GM23338 (cell line): ENCODE measurements around the gene AFAP1L1. TPM values are rescaled to one million over a fixed set of nuclear protein-coding genes. Genes with fewer than 3 reads are reported as not detected.
A peak's percentile ranks its signal among the peaks of the same experiment; 100 is the strongest.

Experiments used
- ATAC-seq: fragments of 200-7000 bp; cut with Tn5 transposase; 3 replicates; pipeline ENCODE4 v1.9.1; 2020
- DNase-seq: peaks from one replicate; pipeline ENCODE4 v3.0.0-alpha.2; 2015; ENCODE audit warnings: low spot score
- H2AFZ ChIP-seq: fragments of 200-600 bp; sonication (generic); 2 replicates; pipeline ENCODE4 v1.8.0; 2016; ENCODE audit warnings: antibody characterized with exemption, mild to moderate bottlenecking, moderate library complexity
- H3F3A ChIP-seq: fragments of 200-600 bp; sonication (generic); replicated peaks from 2 replicates; pipeline ENCODE4 v1.8.0; 2017; ENCODE audit warnings: antibody characterized with exemption, mixed run types, low read depth
- H3K27ac ChIP-seq: fragments of 200-600 bp; sonication (generic); 2 replicates; pipeline ENCODE4 v1.6.1; 2016; ENCODE audit warnings: low read depth
- H3K27me3 ChIP-seq: fragments of 200-600 bp; sonication (generic); 2 replicates; pipeline ENCODE4 v1.8.0; 2016; ENCODE audit warnings: mild to moderate bottlenecking, mixed run types, moderate library complexity; ENCODE audit not compliant: insufficient read depth
- H3K36me3 ChIP-seq: fragments of 200-600 bp; sonication (generic); 2 replicates; pipeline ENCODE4 v1.8.0; 2016; ENCODE audit warnings: mild to moderate bottlenecking; ENCODE audit not compliant: insufficient read depth
- H3K4me1 ChIP-seq: fragments of 200-600 bp; sonication (generic); 2 replicates; pipeline ENCODE4 v1.8.0; 2016; ENCODE audit warnings: mild to moderate bottlenecking, moderate library complexity; ENCODE audit not compliant: insufficient read depth
- H3K4me2 ChIP-seq: fragments of 200-600 bp; sonication (generic); 2 replicates; pipeline ENCODE4 v1.7.1; 2017; ENCODE audit warnings: mixed run types
- H3K4me3 ChIP-seq: fragments of 200-600 bp; sonication (generic); 2 replicates; pipeline ENCODE4 v1.6.1; 2016; ENCODE audit warnings: mixed run types
- H3K79me2 ChIP-seq: fragments of 200-600 bp; sonication (generic); replicated peaks from 2 replicates; pipeline ENCODE4 v1.8.0; 2017; ENCODE audit warnings: mild to moderate bottlenecking; ENCODE audit not compliant: insufficient read depth
- H3K9me2 ChIP-seq: fragments of 200-600 bp; sonication (generic); 2 replicates; pipeline ENCODE4 v1.8.0; 2017; ENCODE audit not compliant: insufficient read depth
- H4K20me1 ChIP-seq: fragments of 200-600 bp; sonication (generic); replicated peaks from 2 replicates; pipeline ENCODE4 v1.8.0; 2017; ENCODE audit warnings: mild to moderate bottlenecking; ENCODE audit not compliant: insufficient read depth
- H3K27ac Mint-ChIP-seq: 2 replicates; pipeline ENCODE4 v1.8.0; 2020; ENCODE audit warnings: inconsistent platforms, mild to moderate bottlenecking, moderate library complexity, mixed read lengths
- H3K27me3 Mint-ChIP-seq: 3 replicates; pipeline ENCODE4 v1.8.0; 2022; ENCODE audit warnings: low read depth, mild to moderate bottlenecking, moderate library complexity, mixed read lengths, inconsistent platforms; ENCODE audit not compliant: insufficient read depth, poor library complexity
- H3K36me3 Mint-ChIP-seq: 3 replicates; pipeline ENCODE4 v1.8.0; 2021; ENCODE audit warnings: low read depth, mild to moderate bottlenecking, inconsistent platforms, moderate library complexity, mixed read lengths
- H3K4me1 Mint-ChIP-seq: 3 replicates; pipeline ENCODE4 v1.8.0; 2020; ENCODE audit warnings: mild to moderate bottlenecking, inconsistent platforms, mixed read lengths
- H3K4me3 Mint-ChIP-seq: 3 replicates; pipeline ENCODE4 v1.8.0; 2021; ENCODE audit warnings: moderate library complexity, mild to moderate bottlenecking, inconsistent platforms, mixed read lengths
- H3K9me3 Mint-ChIP-seq: 3 replicates; pipeline ENCODE4 v1.8.0; 2020; ENCODE audit warnings: moderate library complexity, mild to moderate bottlenecking, inconsistent platforms, mixed read lengths
- CREB1 ChIP-seq: fragments of 250-450 bp; sonication (Bioruptor Pico); IDR thresholded peaks from 2 replicates; pipeline ENCODE4 v1.5.0; 2020; ENCODE audit warnings: low read depth, mild to moderate bottlenecking, moderate library complexity
- CTCF ChIP-seq, 2 experiments: fragments of 200-600 bp in 1 of 2; sonication (generic) in 1 of 2; conservative IDR thresholded peaks; 2 replicates each; pipeline versions ENCODE4 v1.5.1 to v1.6.1; 2016 to 2017; ENCODE audit warnings: antibody characterized with exemption in 2 of 2, low read depth in 2 of 2, mild to moderate bottlenecking in 2 of 2, moderate library complexity in 1 of 2
- ETS1 ChIP-seq: IDR thresholded peaks from 2 replicates; pipeline ENCODE4 v1.6.1; 2016; ENCODE audit warnings: antibody characterized with exemption
- EZH2 ChIP-seq: fragments of 200-600 bp; sonication (generic); IDR thresholded peaks from one replicate; pipeline ENCODE4 v1.8.0; 2017; ENCODE audit warnings: antibody characterized with exemption, mild to moderate bottlenecking, low read depth; ENCODE audit not compliant: unreplicated experiment
- EZH2phosphoT487 ChIP-seq: fragments of 200-600 bp; sonication (generic); IDR thresholded peaks from one replicate; pipeline ENCODE4 v1.8.1; 2018; ENCODE audit warnings: antibody characterized with exemption; ENCODE audit not compliant: unreplicated experiment
- NANOG ChIP-seq: IDR thresholded peaks from 2 replicates; pipeline ENCODE4 v1.6.1; 2016; ENCODE audit warnings: antibody characterized with exemption, borderline replicate concordance
- POLR2AphosphoS5 ChIP-seq: IDR thresholded peaks from 2 replicates; pipeline ENCODE4 v1.6.1; 2016; ENCODE audit warnings: antibody characterized with exemption, low read depth
- REST ChIP-seq: IDR thresholded peaks from one replicate; pipeline ENCODE4 v1.6.1; 2018; ENCODE audit warnings: antibody characterized with exemption; ENCODE audit not compliant: unreplicated experiment
- STAT1 ChIP-seq: IDR thresholded peaks from one replicate; pipeline ENCODE4 v1.6.1; 2016; ENCODE audit warnings: antibody characterized with exemption; ENCODE audit not compliant: unreplicated experiment
- ZNF114 ChIP-seq: fragments of 250-450 bp; sonication (Bioruptor Pico); IDR thresholded peaks from 2 replicates; pipeline ENCODE4 v1.5.0; 2020; ENCODE audit warnings: mild to moderate bottlenecking, moderate library complexity
- ZNF331 ChIP-seq: fragments of 250-450 bp; sonication (Bioruptor Pico); IDR thresholded peaks from 2 replicates; pipeline ENCODE4 v1.5.0; 2020; ENCODE audit warnings: low read depth, mild to moderate bottlenecking, moderate library complexity
- polyA plus RNA-seq: library from polyadenylated mRNA; unstranded; fragments of >200 nt; fragmentation: Nextera tagmentation; extraction: Ambion mirVana; gene quantifications from 2 replicates; pipeline ENCODE4 v1.2.1, GENCODE V29; 2016
- total RNA-seq: library from RNA; depleted of rRNA; stranded (reverse); fragments of >200 nt; shearing (Covaris generic); gene quantifications from 2 replicates; pipeline ENCODE4 v1.2.3, GENCODE V29; 2014

AFAP1L1 gene
- total and polyA plus RNA-seq, 2 experiments from 2014 or later: 3.2 to 5.7 TPM

DNA sequence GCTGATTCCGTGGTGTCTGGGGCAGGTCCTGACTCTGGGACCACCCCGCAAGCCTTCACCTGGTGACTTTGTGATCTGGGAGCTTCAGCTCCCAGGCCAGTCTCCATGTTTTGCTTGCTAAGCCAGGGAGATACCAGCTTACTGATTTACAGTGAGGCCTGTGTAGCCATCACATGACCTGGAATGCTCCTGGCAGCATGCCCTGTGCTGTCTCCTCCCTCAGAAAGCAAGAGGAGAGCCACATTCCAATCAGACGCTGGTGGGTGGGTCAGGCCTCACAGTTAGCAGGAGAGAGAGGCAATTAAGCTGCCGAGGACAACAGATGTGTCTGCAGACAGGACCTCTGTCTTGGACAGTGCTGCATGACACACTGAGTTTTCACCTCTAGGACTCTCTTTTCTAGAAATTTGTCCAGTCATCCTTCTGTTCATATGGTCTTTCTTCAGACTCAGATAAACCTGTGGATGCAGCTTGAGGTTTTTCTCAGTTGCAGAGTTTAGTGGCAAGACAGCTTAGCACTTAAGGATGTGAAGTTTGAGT lies 49.2 kb downstream of the AFAP1L1 start:
- Histone ChIP-seq H3F3A (no peaks in the 10 kb centered on the region), H3K4me3 (no peak overlapping the region), H3K9me2 (no peaks in the 10 kb centered on the region), H3K4me1 (no peaks in the 10 kb centered on the region), H3K79me2 (no peaks in the 10 kb centered on the region), H4K20me1 (no peaks in the 10 kb centered on the region), H3K27ac (no peak overlapping the region), H3K4me2 (no peak overlapping the region), H3K36me3 (no peaks in the 10 kb centered on the region), H2AFZ (no peak overlapping the region), H3K27me3 (no peaks in the 10 kb centered on the region)
- no peaks in the 10 kb centered on the region for H3K36me3 Mint-ChIP-seq
- TF ChIP-seq STAT1: no peak
- TF ChIP-seq NANOG: no peak
- TF ChIP-seq ETS1: no peak
- TF ChIP-seq EZH2: no peak
- TF ChIP-seq CREB1 (CRISPR knock-in tag): no peak
- TF ChIP-seq EZH2phosphoT487: no peak
- TF ChIP-seq ZNF114: no peak
- TF ChIP-seq ZNF331 (CRISPR knock-in tag): no peak
- no peak for TF ChIP-seq REST
- no peak for TF ChIP-seq POLR2AphosphoS5
- no peak overlapping the region for H3K27ac Mint-ChIP-seq
- H3K9me3 Mint-ChIP-seq: no peaks in the 10 kb centered on the region
- ATAC-seq (peak; percentile 63), DNase-seq (peak; percentile 22)
- H3K4me3 Mint-ChIP-seq: no peak overlapping the region
- peaks cover 14% of the 10 kb centered on the region for H3K4me1 Mint-ChIP-seq
- no peaks in the 10 kb centered on the region for H3K27me3 Mint-ChIP-seq

DNA sequence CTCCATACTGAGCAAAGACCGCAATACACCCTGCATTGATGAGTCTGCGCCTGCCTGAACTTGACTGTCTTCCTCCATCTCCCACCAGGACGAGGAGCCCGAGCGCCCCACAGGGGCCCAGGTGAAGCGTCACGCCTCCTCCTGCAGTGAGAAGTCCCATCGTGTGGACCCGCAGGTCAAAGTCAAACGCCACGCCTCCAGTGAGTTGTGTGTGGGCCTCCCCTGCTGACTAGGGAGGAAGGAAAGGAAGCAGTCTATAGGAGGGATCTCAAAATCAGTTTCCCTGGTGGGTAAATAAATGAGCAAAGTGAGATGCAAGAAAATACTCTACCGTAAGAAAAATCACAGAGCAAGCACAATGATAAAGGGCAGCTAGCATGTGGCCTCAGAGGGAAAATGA lies 50.9 kb downstream of the AFAP1L1 start:
- Histone ChIP-seq H3K36me3 (no peaks in the 10 kb centered on the region), H2AFZ (no peak overlapping the region), H3K9me2 (no peaks in the 10 kb centered on the region), H3K27me3 (no peaks in the 10 kb centered on the region), H3K79me2 (no peaks in the 10 kb centered on the region), H3K27ac (no peak overlapping the region), H4K20me1 (no peaks in the 10 kb centered on the region), H3K4me3 (no peak overlapping the region), H3K4me2 (no peak overlapping the region), H3K4me1 (no peaks in the 10 kb centered on the region), H3F3A (no peaks in the 10 kb centered on the region)
- peaks cover 10% of the 10 kb centered on the region for H3K4me1 Mint-ChIP-seq
- ATAC-seq (peak; percentile 77), DNase-seq (peak; percentile 45)
- no peaks in the 10 kb centered on the region for H3K27me3 Mint-ChIP-seq
- no peak overlapping the region for H3K4me3 Mint-ChIP-seq
- no peak overlapping the region for H3K27ac Mint-ChIP-seq
- H3K36me3 Mint-ChIP-seq: no peaks in the 10 kb centered on the region
- no peaks in the 10 kb centered on the region for H3K9me3 Mint-ChIP-seq
- TF ChIP-seq CTCF (conservative IDR thresholded peaks at IDR 0.05; ENCODE audit: low read depth in 2 of 2): peak in 1 of 2 experiments; percentile 32; a peak in 1 of 4 replicates
- TF ChIP-seq POLR2AphosphoS5: no peak
